Testis (tissue), 2 donors: ENCODE measurements around the gene ACE.

Experiments used
- POLR2A ChIP-seq: fragments of 450-650 bp; IDR thresholded peaks from one replicate; pipeline ENCODE4 v1.6.1; 2017; ENCODE audit warnings: antibody characterized with exemption, mild to moderate bottlenecking, moderate library complexity
- TF ChIP-seq, protein P1 (sequence below), 3 experiments: fragments of 450-650 bp in 2 of 3; fragments of 200-600 bp in 1 of 3; sonication (generic) in 1 of 3; IDR thresholded peaks; one replicate each; pipeline ENCODE4 v1.5.1; 2016 to 2019; ENCODE audit warnings: antibody characterized with exemption in 3 of 3, mild to moderate bottlenecking in 2 of 3, moderate library complexity in 1 of 3

- TF ChIP-seq, protein P1, sequence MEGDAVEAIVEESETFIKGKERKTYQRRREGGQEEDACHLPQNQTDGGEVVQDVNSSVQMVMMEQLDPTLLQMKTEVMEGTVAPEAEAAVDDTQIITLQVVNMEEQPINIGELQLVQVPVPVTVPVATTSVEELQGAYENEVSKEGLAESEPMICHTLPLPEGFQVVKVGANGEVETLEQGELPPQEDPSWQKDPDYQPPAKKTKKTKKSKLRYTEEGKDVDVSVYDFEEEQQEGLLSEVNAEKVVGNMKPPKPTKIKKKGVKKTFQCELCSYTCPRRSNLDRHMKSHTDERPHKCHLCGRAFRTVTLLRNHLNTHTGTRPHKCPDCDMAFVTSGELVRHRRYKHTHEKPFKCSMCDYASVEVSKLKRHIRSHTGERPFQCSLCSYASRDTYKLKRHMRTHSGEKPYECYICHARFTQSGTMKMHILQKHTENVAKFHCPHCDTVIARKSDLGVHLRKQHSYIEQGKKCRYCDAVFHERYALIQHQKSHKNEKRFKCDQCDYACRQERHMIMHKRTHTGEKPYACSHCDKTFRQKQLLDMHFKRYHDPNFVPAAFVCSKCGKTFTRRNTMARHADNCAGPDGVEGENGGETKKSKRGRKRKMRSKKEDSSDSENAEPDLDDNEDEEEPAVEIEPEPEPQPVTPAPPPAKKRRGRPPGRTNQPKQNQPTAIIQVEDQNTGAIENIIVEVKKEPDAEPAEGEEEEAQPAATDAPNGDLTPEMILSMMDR (IDR thresholded peaks at IDR 0.05): no peak
- no peak for TF ChIP-seq POLR2A
Measured at GRCh38 chr17:63524051-63524450, 47.2 kb downstream of the ACE start.
